IMR-90 (cell line): ENCODE measurements around the gene PRSS58. TPM values are rescaled to one million over a fixed set of nuclear protein-coding genes. Genes with fewer than 3 reads are reported as not detected.

Source experiments
- ATAC-seq: fragments of 200-7000 bp; cut with Tn5 transposase; 2 replicates; pipeline ENCODE4 v1.9.1; 2020; ENCODE audit warnings: low read depth, mild to moderate bottlenecking, moderate library complexity
- BruUV-seq: library from RNA; stranded (reverse); fragments of 400-500 nt; replicated peaks from 2 replicates; lab custom pipeline; 2021; lab: Mats Ljungman, UMichigan
- CTCF ChIA-PET: fragments of 300-600 bp; formaldehyde crosslinking; extraction: SDS; loops from one replicate; lab custom pipeline; 2021; ENCODE audit warnings: antibody characterized with exemption; lab: Yijun Ruan, JAX
- POLR2A ChIA-PET: fragments of 300-600 bp; sonication (Branson Sonifier 250); formaldehyde crosslinking; loops from one replicate; lab custom pipeline; 2022; ENCODE audit warnings: antibody characterized with exemption; ENCODE audit not compliant: unreplicated experiment; lab: Charles Lee
- DNase-seq: peaks from one replicate; pipeline ENCODE4 v3.0.0; 2013
- H2AFZ ChIP-seq: replicated peaks from 2 replicates; pipeline ENCODE3; 2013; ENCODE audit warnings: low read length, mild to moderate bottlenecking; ENCODE audit not compliant: poor library complexity
- H2AK5ac ChIP-seq: 2 replicates; pipeline ENCODE4 v1.6.1; 2013; ENCODE audit warnings: low read depth, low read length, inconsistent platforms
- H2AK9ac ChIP-seq: replicated peaks from 2 replicates; pipeline ENCODE3; 2013; ENCODE audit warnings: mild to moderate bottlenecking, low read depth, low read length, moderate library complexity; ENCODE audit not compliant: poor library complexity
- H2BK120ac ChIP-seq: 2 replicates; pipeline ENCODE4 v1.6.1; 2013; ENCODE audit warnings: low read depth, low read length, inconsistent platforms
- H2BK15ac ChIP-seq: 3 replicates; pipeline ENCODE4 v1.6.1; 2013; ENCODE audit warnings: low read depth, low read length, inconsistent platforms
- H2BK20ac ChIP-seq: 2 replicates; pipeline ENCODE4 v1.6.1; 2013; ENCODE audit warnings: low read depth, mild to moderate bottlenecking, inconsistent platforms, low read length, moderate library complexity
- H2BK5ac ChIP-seq: 2 replicates; pipeline ENCODE4 v1.6.1; 2013; ENCODE audit warnings: mild to moderate bottlenecking, low read depth, low read length, inconsistent platforms; ENCODE audit not compliant: poor library complexity, severe bottlenecking
- H3K14ac ChIP-seq: replicated peaks from 2 replicates; pipeline ENCODE4 v1.6.1; 2013; ENCODE audit warnings: low read depth, low read length, inconsistent platforms
- H3K18ac ChIP-seq: 2 replicates; pipeline ENCODE4 v1.6.1; 2013; ENCODE audit warnings: low read depth, low read length, control low read depth
- H3K23ac ChIP-seq: 2 replicates; pipeline ENCODE4 v1.6.1; 2013; ENCODE audit warnings: low read depth, low read length, inconsistent platforms
- H3K27ac ChIP-seq: 2 replicates; pipeline ENCODE4 v1.5.1; 2013; ENCODE audit warnings: mild to moderate bottlenecking, control low read depth, low read length; ENCODE audit not compliant: insufficient read depth
- H3K27me3 ChIP-seq: 2 replicates; pipeline ENCODE4 v1.6.1; 2013; ENCODE audit warnings: low read length; ENCODE audit not compliant: control insufficient read depth, insufficient read depth
- H3K36me3 ChIP-seq: 2 replicates; pipeline ENCODE4 v1.6.1; 2013; ENCODE audit warnings: low read length, mixed read lengths; ENCODE audit not compliant: control insufficient read depth, insufficient read depth
- H3K4ac ChIP-seq: 2 replicates; pipeline ENCODE4 v1.6.1; 2013; ENCODE audit warnings: low read depth, low read length, inconsistent platforms
- H3K4me1 ChIP-seq: 2 replicates; pipeline ENCODE4 v1.6.1; 2013; ENCODE audit warnings: low read length, mixed read lengths; ENCODE audit not compliant: control insufficient read depth, insufficient read depth
- H3K4me2 ChIP-seq: 2 replicates; pipeline ENCODE4 v1.6.1; 2013; ENCODE audit warnings: low read depth, mild to moderate bottlenecking, control low read depth, low read length, moderate library complexity
- H3K4me3 ChIP-seq: 2 replicates; pipeline ENCODE4 v1.5.1; 2013; ENCODE audit warnings: low read depth, mild to moderate bottlenecking, control low read depth, low read length, moderate library complexity; ENCODE audit not compliant: insufficient read depth
- H3K56ac ChIP-seq: 2 replicates; pipeline ENCODE4 v1.6.1; 2013; ENCODE audit warnings: low read length, inconsistent platforms; ENCODE audit not compliant: insufficient read depth; ENCODE audit errors: extremely low read depth
- H3K79me1 ChIP-seq, 2 experiments: 2 replicates each; pipeline ENCODE4 v1.6.1; 2013; ENCODE audit warnings: low read length in 2 of 2, inconsistent platforms in 1 of 2, low read depth in 1 of 2
- H3K9ac ChIP-seq: 2 replicates; pipeline ENCODE4 v1.6.1; 2013; ENCODE audit warnings: low read depth, low read length, control low read depth
- H3K9me1 ChIP-seq: 2 replicates; pipeline ENCODE4 v1.6.1; 2013; ENCODE audit warnings: low read length, inconsistent platforms; ENCODE audit not compliant: insufficient read depth
- H3K9me3 ChIP-seq: 2 replicates; pipeline ENCODE4 v1.6.1; 2013; ENCODE audit warnings: low read length; ENCODE audit not compliant: control insufficient read depth, insufficient read depth
- H4K20me1 ChIP-seq: 2 replicates; pipeline ENCODE4 v1.6.1; 2013; ENCODE audit warnings: low read length, inconsistent platforms; ENCODE audit not compliant: insufficient read depth
- H4K5ac ChIP-seq: 2 replicates; pipeline ENCODE4 v1.6.1; 2013; ENCODE audit warnings: mild to moderate bottlenecking, low read depth, low read length, control low read depth
- H4K8ac ChIP-seq, 2 experiments: 2 replicates each; pipeline ENCODE4 v1.6.1; 2013; ENCODE audit warnings: low read depth in 2 of 2, low read length in 2 of 2, control low read depth in 1 of 2, inconsistent platforms in 1 of 2
- H4K91ac ChIP-seq: 2 replicates; pipeline ENCODE4 v1.6.1; 2013; ENCODE audit warnings: low read depth, low read length, inconsistent platforms; ENCODE audit not compliant: insufficient read depth
- BHLHE40 ChIP-seq: fragments of 150-350 bp; IDR thresholded peaks from 2 replicates; pipeline ENCODE4 v1.6.1; 2016; ENCODE audit warnings: mild to moderate bottlenecking, low read depth, low read length
- CEBPB ChIP-seq: IDR thresholded peaks from 2 replicates; pipeline ENCODE4 v1.6.1; 2012; ENCODE audit warnings: low read depth, low read length, improper control_type of control experiment
- CHD1 ChIP-seq: IDR thresholded peaks from 2 replicates; pipeline ENCODE4 v1.6.1; 2012; ENCODE audit warnings: low read depth, low read length, improper control_type of control experiment
- FOS ChIP-seq: fragments of 150-350 bp; IDR thresholded peaks from 2 replicates; pipeline ENCODE4 v1.6.1; 2016; ENCODE audit warnings: low read depth, low read length
- MAFK ChIP-seq: IDR thresholded peaks from 2 replicates; pipeline ENCODE4 v1.6.1; 2012; ENCODE audit warnings: low read depth, low read length, improper control_type of control experiment
- MAZ ChIP-seq: IDR thresholded peaks from 2 replicates; pipeline ENCODE4 v1.6.1; 2012; ENCODE audit warnings: low read depth, mild to moderate bottlenecking, low read length, improper control_type of control experiment, moderate library complexity, borderline replicate concordance
- MXI1 ChIP-seq: IDR thresholded peaks from 2 replicates; pipeline ENCODE4 v1.6.1; 2012; ENCODE audit warnings: low read depth, mild to moderate bottlenecking, low read length, moderate library complexity, borderline replicate concordance
- NFE2L2 ChIP-seq: fragments of 150-350 bp; IDR thresholded peaks from 2 replicates; pipeline ENCODE4 v1.6.1; 2016; ENCODE audit warnings: low read depth, mild to moderate bottlenecking, low read length
- POLR2A ChIP-seq: IDR thresholded peaks from 2 replicates; pipeline ENCODE4 v1.6.1; 2012; ENCODE audit warnings: mild to moderate bottlenecking, low read depth, low read length
- RAD21 ChIP-seq: IDR thresholded peaks from 2 replicates; pipeline ENCODE4 v1.6.1; 2012; ENCODE audit warnings: low read length, improper control_type of control experiment
- RCOR1 ChIP-seq: IDR thresholded peaks from 2 replicates; pipeline ENCODE4 v1.6.1; 2012; ENCODE audit warnings: mild to moderate bottlenecking, low read length, improper control_type of control experiment; ENCODE audit not compliant: insufficient replicate concordance
- RFX5 ChIP-seq: IDR thresholded peaks from 2 replicates; pipeline ENCODE4 v1.8.0; 2012; ENCODE audit warnings: low read depth, mild to moderate bottlenecking, low read length, moderate library complexity
- SMC3 ChIP-seq: fragments of 150-350 bp; IDR thresholded peaks from 2 replicates; pipeline ENCODE4 v1.6.1; 2016; ENCODE audit warnings: low read depth, mild to moderate bottlenecking, antibody characterized with exemption, low read length, moderate library complexity
- WGBS, 2 experiments: methylation state at CpG; one replicate each; pipeline versions ENCODE4 v1.1.5 to v1.1.7; 2013; ENCODE audit warnings: missing lambda C conversion rate in 2 of 2; ENCODE audit not compliant: insufficient read length in 1 of 2; ENCODE audit errors: extremely low coverage in 2 of 2; 5-methylcytosine and 5-hydroxymethylcytosine counted together
- dilution Hi-C: fragments of 300-500 bp; cut with HindIII; formaldehyde crosslinking; loops from one replicate; pipeline ENCODE4 v1.14.3; 2018; ENCODE audit warnings: low sequenced_read_pairs; ENCODE audit not compliant: unreplicated experiment
- in situ Hi-C: fragments of 300-500 bp; cut with MboI; formaldehyde crosslinking; loops from 3 replicates; pipeline ENCODE4 v1.14.3; 2019; ENCODE audit warnings: low sequenced_read_pairs, inconsistent platforms, mixed read lengths
- intact Hi-C: fragments of 100-400 bp; cut with micrococcal nuclease; formaldehyde crosslinking; loops from 2 replicates; pipeline ENCODE4 v1.10.0; 2022
- polyA plus RNA-seq, 3 experiments: library from polyadenylated mRNA; depleted of rRNA; stranded (reverse); fragments of >200 nt; gene quantifications; 2 replicates each; pipeline ENCODE4 v1.2.3, GENCODE V29; 2012; ENCODE audit warnings: low replicate concordance in 1 of 3
- total RNA-seq: library from RNA; depleted of rRNA; stranded (reverse); fragments of >200 nt; gene quantifications from 2 replicates; pipeline ENCODE4 v1.2.3, GENCODE V29; 2012
- TF ChIP-seq, protein P1 (sequence below): fragments of 150-350 bp; IDR thresholded peaks from 2 replicates; pipeline ENCODE4 v1.6.1; 2017; ENCODE audit warnings: mild to moderate bottlenecking, antibody characterized with exemption, low read length, low read depth
- TF ChIP-seq, protein P2 (sequence below): conservative IDR thresholded peaks from 2 replicates; pipeline ENCODE4 v1.5.1; 2012; ENCODE audit warnings: mild to moderate bottlenecking, low read depth, low read length, improper control_type of control experiment
- TF ChIP-seq, protein P3 (sequence below): fragments of 150-350 bp; IDR thresholded peaks from 2 replicates; pipeline ENCODE4 v1.6.1; 2016; ENCODE audit warnings: low read depth, mild to moderate bottlenecking, low read length, moderate library complexity, borderline replicate concordance

PRSS58 gene
- total and polyA plus RNA-seq, 2 of the 4 experiments (the other 2 are of a cell fraction) = not detected

DNA sequence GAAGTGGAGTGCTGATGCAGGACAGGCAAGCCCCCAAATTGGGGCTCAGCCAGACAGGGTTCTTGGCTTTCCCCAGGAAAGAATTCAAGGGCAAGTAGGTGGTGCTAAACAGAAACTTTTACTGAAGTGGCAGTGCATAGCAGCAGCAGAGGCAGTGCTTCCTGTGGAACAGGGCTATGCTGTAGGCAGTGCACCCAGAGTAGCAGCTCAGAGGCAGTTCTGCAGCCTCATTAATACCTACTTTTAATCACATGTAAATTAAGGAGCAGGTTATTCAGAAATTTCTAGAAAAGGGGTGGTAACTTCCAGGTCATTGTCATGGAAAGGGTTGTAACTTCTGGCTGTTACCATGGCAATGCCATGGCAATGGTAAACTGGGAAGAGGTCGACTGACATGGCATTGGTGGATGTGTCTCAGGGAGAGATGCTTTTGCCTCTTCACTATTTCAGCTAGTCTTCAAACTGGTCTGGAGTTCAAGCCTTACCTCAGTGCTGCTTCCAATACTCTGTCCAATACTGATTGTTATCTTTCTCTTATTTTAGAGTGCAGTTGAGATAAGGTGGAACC lies 29.2 kb downstream of the PRSS58 start:
- Histone ChIP-seq H3K27ac (no peak overlapping the region), H3K14ac (no peak overlapping the region), H2AK5ac (no peak overlapping the region), H3K27me3 (no peaks in the 10 kb centered on the region), H3K9me3 (peaks cover 10% of the 10 kb centered on the region; the same call in 1 of the 2 replicates), H3K9me1 (no peaks in the 10 kb centered on the region), H3K18ac (no peak overlapping the region), H3K56ac (no peak overlapping the region), H2BK20ac (no peak overlapping the region), H3K4me3 (no peak overlapping the region), H2AK9ac (no peak overlapping the region), H2BK5ac (no peak overlapping the region), H4K5ac (no peak overlapping the region), H3K4ac (no peak overlapping the region), H4K91ac (no peak overlapping the region), H3K23ac (no peak overlapping the region), H3K4me2 (no peak overlapping the region), H2BK15ac (no peak overlapping the region), H3K36me3 (no peaks in the 10 kb centered on the region), H2AFZ (no peak overlapping the region), H3K79me1 (no peaks in the 10 kb centered on the region), H3K9ac (no peak overlapping the region), H4K20me1 (no peaks in the 10 kb centered on the region), H2BK120ac (no peak overlapping the region), H4K8ac (no peak overlapping the region), H3K4me1 (no peaks in the 10 kb centered on the region)
- no peak for ATAC-seq
- intact Hi-C loops (no loop called here), dilution Hi-C loops (no loop called here), in situ Hi-C loops (no loop called here)
- WGBS, 2 experiments = no CpG with 5 or more reads among the region's 1 CpG
- no peak for DNase-seq
- POLR2A ChIA-PET = no interaction called here
- no TSS peak for BruUV-seq
- CTCF ChIA-PET = no interaction called here
- TF ChIP-seq, protein P1, sequence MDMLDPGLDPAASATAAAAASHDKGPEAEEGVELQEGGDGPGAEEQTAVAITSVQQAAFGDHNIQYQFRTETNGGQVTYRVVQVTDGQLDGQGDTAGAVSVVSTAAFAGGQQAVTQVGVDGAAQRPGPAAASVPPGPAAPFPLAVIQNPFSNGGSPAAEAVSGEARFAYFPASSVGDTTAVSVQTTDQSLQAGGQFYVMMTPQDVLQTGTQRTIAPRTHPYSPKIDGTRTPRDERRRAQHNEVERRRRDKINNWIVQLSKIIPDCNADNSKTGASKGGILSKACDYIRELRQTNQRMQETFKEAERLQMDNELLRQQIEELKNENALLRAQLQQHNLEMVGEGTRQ = no peak
- TF ChIP-seq SMC3 = no peak
- TF ChIP-seq RFX5 = no peak
- no peak for TF ChIP-seq POLR2A
- no peak for TF ChIP-seq CHD1
- no peak for TF ChIP-seq MAFK
- TF ChIP-seq BHLHE40 = no peak
- no peak for TF ChIP-seq FOS
- no peak for TF ChIP-seq MXI1
- TF ChIP-seq, protein P2, sequence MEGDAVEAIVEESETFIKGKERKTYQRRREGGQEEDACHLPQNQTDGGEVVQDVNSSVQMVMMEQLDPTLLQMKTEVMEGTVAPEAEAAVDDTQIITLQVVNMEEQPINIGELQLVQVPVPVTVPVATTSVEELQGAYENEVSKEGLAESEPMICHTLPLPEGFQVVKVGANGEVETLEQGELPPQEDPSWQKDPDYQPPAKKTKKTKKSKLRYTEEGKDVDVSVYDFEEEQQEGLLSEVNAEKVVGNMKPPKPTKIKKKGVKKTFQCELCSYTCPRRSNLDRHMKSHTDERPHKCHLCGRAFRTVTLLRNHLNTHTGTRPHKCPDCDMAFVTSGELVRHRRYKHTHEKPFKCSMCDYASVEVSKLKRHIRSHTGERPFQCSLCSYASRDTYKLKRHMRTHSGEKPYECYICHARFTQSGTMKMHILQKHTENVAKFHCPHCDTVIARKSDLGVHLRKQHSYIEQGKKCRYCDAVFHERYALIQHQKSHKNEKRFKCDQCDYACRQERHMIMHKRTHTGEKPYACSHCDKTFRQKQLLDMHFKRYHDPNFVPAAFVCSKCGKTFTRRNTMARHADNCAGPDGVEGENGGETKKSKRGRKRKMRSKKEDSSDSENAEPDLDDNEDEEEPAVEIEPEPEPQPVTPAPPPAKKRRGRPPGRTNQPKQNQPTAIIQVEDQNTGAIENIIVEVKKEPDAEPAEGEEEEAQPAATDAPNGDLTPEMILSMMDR = no peak
- TF ChIP-seq, protein P3, sequence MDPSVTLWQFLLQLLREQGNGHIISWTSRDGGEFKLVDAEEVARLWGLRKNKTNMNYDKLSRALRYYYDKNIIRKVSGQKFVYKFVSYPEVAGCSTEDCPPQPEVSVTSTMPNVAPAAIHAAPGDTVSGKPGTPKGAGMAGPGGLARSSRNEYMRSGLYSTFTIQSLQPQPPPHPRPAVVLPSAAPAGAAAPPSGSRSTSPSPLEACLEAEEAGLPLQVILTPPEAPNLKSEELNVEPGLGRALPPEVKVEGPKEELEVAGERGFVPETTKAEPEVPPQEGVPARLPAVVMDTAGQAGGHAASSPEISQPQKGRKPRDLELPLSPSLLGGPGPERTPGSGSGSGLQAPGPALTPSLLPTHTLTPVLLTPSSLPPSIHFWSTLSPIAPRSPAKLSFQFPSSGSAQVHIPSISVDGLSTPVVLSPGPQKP = no peak
- TF ChIP-seq MAZ = no peak
- TF ChIP-seq CEBPB = no peak
- no peak for TF ChIP-seq NFE2L2
- TF ChIP-seq RAD21 = no peak
- no peak for TF ChIP-seq RCOR1
